SK-N-MC (cell line): ENCODE results near the gene BEGAIN.

Source experiments
- DNase-seq: peaks from one replicate; pipeline ENCODE4 v3.0.0-alpha.2; 2011; ENCODE audit warnings: low read depth, low spot score
- H3K27ac ChIP-seq: fragments of 200-600 bp; sonication (generic); 2 replicates; pipeline ENCODE4 v1.5.1; 2016; ENCODE audit warnings: mixed run types
- H3K36me3 ChIP-seq: fragments of 200-600 bp; sonication (generic); 2 replicates; pipeline ENCODE4 v1.6.1; 2017; ENCODE audit warnings: antibody characterized with exemption, low read length, mixed read lengths; ENCODE audit not compliant: insufficient read depth
- H3K4me3 ChIP-seq: fragments of 200-600 bp; sonication (generic); 2 replicates; pipeline ENCODE4 v1.5.1; 2016
- H3K9ac ChIP-seq: fragments of 200-600 bp; sonication (generic); 2 replicates; pipeline ENCODE4 v1.8.0; 2017; ENCODE audit warnings: mixed run types, mixed read lengths; ENCODE audit not compliant: insufficient read length
- H3K9me3 ChIP-seq: fragments of 200-600 bp; sonication (generic); 2 replicates; pipeline ENCODE4 v1.6.1; 2017; ENCODE audit warnings: low read depth, mild to moderate bottlenecking, antibody characterized with exemption, low read length, moderate library complexity, mixed read lengths
- EZH2 ChIP-seq: fragments of 200-600 bp; sonication (generic); IDR thresholded peaks from one replicate; pipeline ENCODE4 v1.6.1; 2017; ENCODE audit warnings: antibody characterized with exemption
- FOXP2 ChIP-seq: optimal IDR thresholded peaks from 2 replicates; pipeline ENCODE3; 2011; ENCODE audit warnings: mild to moderate bottlenecking, moderate library complexity; ENCODE audit not compliant: insufficient read depth; ENCODE audit errors: extremely low read length, control extremely low read depth
- POLR2AphosphoS5 ChIP-seq: IDR thresholded peaks from 2 replicates; pipeline ENCODE4 v1.6.1; 2012; ENCODE audit warnings: mild to moderate bottlenecking, low read depth, low read length, borderline replicate concordance

The BEGAIN gene

DNA sequence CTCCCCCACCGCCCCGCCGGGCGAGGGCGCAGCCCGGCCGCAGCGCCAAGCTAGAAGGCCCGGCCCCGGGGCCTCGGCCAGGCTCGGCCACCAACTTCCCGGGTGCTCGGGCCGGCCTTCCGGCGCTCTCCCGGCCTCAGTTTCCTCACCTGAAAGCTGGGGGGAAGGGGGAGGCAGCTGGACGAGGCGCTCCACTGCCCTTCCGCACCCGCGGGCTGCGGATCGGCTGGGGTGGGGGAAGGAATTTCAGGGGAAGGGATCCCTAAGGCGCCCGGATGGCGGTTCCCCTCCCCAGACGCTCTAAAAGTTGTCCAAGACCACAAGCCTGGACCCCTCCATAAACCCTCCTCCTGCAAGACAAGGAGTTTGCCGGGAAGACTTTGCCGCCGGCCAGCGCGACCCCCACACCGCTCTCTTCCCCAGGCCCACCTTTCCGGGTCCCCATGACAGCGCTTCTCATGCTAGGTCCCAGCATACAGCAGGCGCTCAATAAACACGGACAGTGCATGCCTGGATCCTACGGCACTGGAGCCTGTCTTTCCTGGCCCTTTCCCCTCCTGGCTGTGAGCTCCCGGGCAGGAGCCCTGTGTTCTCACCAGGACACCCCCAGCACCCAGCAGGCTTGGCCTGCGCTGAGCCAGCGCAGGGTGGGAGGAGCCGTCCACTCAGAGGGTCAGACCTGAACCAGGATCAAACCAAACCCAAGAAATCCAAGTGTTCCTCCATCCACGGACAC is 18.1 kb downstream of the BEGAIN start:
- no peaks in the 10 kb centered on the region for H3K36me3 ChIP-seq
- H3K9ac ChIP-seq = no peak overlapping the region
- no peak overlapping the region for H3K4me3 ChIP-seq
- no peaks in the 10 kb centered on the region for H3K9me3 ChIP-seq
- no peak overlapping the region for H3K27ac ChIP-seq
- TF ChIP-seq POLR2AphosphoS5 = no peak
- TF ChIP-seq EZH2 = peak; percentile 74
- DNase-seq = no peak

DNA sequence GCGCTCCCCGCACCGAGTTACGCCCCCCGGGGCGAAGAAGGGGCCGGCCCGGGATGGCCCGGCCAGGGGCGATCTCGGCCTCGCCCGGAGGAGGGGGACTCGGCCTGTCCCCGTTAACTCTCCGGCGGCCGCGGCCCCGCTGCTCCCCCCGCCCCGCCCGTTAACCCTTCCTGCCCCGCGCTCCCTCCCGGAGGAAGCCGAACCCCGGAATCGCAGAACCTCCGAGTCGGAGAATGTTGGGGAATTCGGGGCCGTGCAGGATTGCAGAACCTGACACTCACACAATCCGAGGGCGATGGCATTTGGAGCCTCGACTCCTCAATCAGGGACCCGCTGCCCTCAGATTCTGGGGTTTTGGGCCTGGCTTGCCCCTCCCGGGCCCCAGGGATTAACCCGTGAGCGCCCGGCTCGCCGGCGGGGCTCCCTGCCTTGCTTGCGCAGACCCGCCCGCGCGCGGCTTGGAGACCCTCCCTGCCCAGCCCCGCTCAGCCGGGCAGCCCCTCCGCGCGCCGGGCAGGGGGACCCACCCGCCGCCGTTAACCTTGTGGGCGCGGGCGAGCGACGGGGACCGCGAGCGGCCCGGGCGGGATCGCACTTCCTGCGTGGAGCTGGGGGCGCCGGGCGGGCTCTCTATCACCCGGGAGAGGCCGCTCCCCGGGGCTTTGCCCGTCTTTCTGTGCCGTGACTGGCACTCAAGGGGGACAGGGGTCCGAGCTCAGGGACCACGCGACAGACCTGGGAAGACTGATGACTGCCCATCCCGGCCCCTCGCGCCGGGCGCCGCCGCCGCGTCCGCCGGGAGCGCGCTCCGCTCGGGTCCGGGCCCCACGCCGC is 18.8 kb downstream of the BEGAIN start:
- no peaks in the 10 kb centered on the region for H3K9me3 ChIP-seq
- peak overlapping the region; percentile 30; the same call in 1 of the 2 replicates for H3K4me3 ChIP-seq
- DNase-seq = no peak
- no peak for TF ChIP-seq FOXP2
- peak; percentile 100 for TF ChIP-seq EZH2
- no peak overlapping the region for H3K27ac ChIP-seq
- no peak overlapping the region for H3K9ac ChIP-seq
- H3K36me3 ChIP-seq = no peaks in the 10 kb centered on the region

DNA sequence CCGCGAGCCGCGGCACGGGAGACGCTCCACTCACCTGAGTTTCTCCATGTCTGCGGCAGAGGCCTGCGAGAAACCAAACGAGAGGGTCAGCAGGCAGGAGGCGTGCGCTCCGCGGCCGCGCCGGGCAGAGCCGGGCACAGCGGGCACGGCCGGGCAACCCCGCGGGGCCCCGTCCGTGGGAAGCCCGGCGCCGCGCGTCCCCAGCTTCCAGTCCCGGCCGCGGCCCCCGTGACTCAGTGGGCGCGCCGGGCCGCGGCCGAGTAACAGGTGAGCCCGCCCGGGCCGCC is 19.4 kb downstream of the BEGAIN start:
- TF ChIP-seq EZH2 = no peak
- no peak for TF ChIP-seq POLR2AphosphoS5
- TF ChIP-seq FOXP2 = no peak
- Histone ChIP-seq H3K27ac (no peak overlapping the region), H3K9me3 (no peaks in the 10 kb centered on the region), H3K36me3 (no peaks in the 10 kb centered on the region), H3K4me3 (no peak overlapping the region; the same call in 1 of the 2 replicates), H3K9ac (no peak overlapping the region)
- DNase-seq = no peak

DNA sequence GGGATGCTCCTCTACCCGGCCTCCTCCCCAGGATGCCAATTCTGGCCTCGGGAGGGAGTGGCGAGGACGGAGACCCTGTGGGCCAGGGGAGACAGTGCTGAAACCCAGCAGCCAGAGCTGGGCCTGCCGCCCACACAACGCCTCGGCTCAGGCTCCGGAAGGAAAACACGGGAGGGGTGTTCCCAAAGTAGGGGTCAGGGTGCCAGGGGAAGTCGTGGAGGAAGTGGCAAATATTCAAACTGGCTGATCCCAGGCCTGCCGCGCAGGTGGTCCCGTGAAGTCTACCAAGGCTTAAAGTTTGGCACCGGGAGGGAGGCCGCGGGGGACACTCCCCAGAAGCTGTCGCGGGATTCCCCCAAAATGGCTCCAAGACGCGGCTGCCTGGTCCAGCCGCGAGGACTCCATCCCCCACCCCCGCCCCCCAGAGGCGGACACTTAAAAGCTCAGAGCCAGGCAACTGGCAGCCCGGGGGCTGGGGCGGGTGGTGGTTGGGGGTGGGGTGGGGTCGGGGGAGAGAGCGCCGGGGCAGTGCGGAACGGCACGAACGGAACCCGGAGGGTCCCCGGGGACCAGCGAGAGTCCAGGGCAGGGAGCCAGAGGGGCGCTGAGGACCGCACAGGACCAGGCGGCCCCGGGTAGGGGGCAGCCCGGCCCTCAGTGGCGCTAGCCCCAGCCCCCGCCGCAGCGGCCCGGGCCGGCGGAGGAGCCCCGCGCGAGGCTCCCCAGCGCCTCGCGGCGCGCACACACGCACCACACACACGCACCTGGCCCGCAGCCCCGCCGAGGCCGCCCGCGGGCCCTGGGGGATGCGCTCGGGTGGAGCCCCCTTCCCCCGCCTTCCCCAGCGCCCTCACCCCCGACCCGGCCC is 20.0 kb downstream of the BEGAIN start:
- TF ChIP-seq FOXP2 (no peak), POLR2AphosphoS5 (no peak), EZH2 (no peak)
- no peak for DNase-seq
- Histone ChIP-seq H3K9me3 (no peaks in the 10 kb centered on the region), H3K4me3 (no peak overlapping the region), H3K9ac (no peak overlapping the region), H3K27ac (no peak overlapping the region), H3K36me3 (no peaks in the 10 kb centered on the region)

DNA sequence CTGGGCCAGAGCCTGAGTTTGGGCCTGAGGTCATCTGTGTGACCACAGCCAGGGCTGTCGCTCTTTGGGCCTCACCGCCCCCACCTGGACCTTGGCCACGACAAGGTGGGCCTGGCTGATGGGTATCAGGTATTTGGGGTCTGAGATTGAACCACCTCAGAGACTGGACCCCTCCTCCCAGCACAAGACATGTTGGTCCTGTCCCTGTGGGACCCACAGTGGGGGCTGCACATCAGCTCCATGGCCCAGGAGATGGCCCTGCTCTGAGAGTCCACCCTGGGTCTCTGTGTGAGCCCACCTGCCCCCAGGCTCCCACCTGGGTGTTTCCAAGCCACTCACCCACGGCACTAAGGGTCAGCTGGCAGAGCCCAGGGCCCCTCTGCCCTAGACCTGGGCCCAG is 20.6 kb downstream of the BEGAIN start:
- TF ChIP-seq FOXP2 = no peak
- no peak for TF ChIP-seq POLR2AphosphoS5
- TF ChIP-seq EZH2 = no peak
- Histone ChIP-seq H3K9me3 (no peaks in the 10 kb centered on the region), H3K27ac (no peak overlapping the region), H3K9ac (no peak overlapping the region), H3K4me3 (no peak overlapping the region), H3K36me3 (no peaks in the 10 kb centered on the region)
- no peak for DNase-seq

DNA sequence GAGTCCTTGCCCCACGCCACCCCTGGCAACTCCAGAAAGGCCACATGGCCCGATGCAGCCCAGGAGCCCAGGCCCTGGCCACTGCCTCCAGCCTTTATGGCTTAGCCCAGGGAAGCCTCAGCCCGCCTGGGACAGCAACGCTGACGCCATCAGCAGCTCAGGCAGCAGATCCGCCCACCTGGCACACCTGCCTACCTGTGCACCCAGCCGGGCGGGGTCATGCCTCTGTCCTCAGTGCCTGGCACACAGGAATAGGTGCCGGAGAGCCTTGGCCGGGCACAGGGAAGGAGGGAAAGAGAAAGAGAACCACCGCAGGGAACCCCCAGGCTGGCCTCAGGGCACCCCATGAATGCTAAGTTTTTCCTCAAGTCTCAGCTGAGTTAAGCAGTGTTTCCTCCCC is 21.1 kb downstream of the BEGAIN start:
- no peak overlapping the region for H3K9ac ChIP-seq

DNA sequence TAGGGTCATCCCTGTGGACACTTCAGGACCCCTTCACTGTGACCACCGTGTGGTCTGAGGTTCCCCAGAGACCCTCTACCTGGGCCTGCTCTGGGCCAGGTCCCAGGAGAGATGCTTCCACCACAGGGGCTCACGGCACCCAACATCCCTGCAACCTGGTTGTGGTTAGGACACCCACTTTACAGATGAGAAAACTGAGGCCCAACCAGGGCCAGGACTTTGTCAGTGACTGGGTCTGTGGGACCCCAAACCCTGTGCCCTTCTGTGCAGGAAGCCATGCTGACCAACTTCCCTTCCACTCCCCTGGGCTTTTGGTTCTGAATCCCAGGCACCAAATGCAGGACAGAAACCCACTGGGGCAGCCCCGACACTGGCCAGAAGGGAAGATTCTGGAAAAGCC is 21.6 kb downstream of the BEGAIN start:
- H3K27ac ChIP-seq = no peak overlapping the region
- no peaks in the 10 kb centered on the region for H3K36me3 ChIP-seq
- no peak overlapping the region for H3K9ac ChIP-seq
- TF ChIP-seq EZH2 = no peak
- no peak for TF ChIP-seq FOXP2
- no peak for TF ChIP-seq POLR2AphosphoS5
- no peak for DNase-seq
- H3K4me3 ChIP-seq = no peak overlapping the region
- H3K9me3 ChIP-seq = no peaks in the 10 kb centered on the region

More for the DNA sequence above, 21.1 kb downstream of the BEGAIN start:
- H3K4me3 ChIP-seq = no peak overlapping the region
- H3K36me3 ChIP-seq = no peaks in the 10 kb centered on the region
- TF ChIP-seq POLR2AphosphoS5 = no peak
- DNase-seq = no peak
- H3K9me3 ChIP-seq = no peaks in the 10 kb centered on the region
- no peak overlapping the region for H3K27ac ChIP-seq

DNA sequence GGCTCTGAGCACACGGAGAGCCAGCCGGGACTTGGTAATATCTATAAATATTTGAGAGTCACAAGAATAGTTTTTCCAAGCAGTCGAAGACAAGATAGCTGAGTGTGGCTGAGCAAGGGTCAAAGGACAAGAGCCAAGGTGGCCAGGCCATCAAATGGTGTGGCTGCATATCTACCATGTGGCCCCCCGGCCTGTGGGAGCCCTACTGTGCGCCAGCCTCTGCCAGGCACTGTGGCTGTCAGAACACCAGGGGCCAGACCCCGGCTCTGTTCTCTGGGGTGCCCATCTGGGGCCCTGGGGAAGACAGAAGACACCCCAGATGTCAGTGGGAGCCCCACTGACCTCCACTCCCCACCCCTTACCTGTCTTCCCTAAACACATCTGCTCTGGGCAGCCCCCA is 22.7 kb downstream of the BEGAIN start:
- DNase-seq = no peak
- H3K4me3 ChIP-seq = no peak overlapping the region
- H3K36me3 ChIP-seq = no peaks in the 10 kb centered on the region
- no peaks in the 10 kb centered on the region for H3K9me3 ChIP-seq
- H3K27ac ChIP-seq = no peak overlapping the region
- no peak for TF ChIP-seq FOXP2
- TF ChIP-seq POLR2AphosphoS5 = no peak
- TF ChIP-seq EZH2 = no peak
- H3K9ac ChIP-seq = no peak overlapping the region

DNA sequence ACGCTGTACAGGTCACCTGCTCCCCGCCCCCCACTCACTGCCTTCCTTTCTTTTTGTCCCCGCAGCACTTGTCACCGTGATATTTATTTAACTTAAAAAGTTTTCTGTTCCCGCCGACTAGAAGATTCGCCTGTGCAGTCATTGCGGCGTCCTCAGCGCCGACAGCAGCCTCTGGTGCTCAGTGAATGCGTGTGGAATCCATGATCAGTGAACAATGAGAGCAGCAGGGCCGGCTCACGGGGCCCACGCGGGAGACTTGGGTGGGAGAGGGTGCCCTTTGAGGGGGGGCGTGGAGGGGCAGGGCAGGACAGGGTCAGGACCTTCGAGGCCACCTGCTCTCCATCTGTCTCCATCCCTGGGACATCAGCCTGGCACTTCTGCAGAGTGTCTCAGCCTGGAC is 24.5 kb downstream of the BEGAIN start:
- H3K36me3 ChIP-seq = no peaks in the 10 kb centered on the region
- H3K9ac ChIP-seq = no peak overlapping the region
- H3K27ac ChIP-seq = no peak overlapping the region
- H3K9me3 ChIP-seq = no peaks in the 10 kb centered on the region
- TF ChIP-seq FOXP2 (no peak), POLR2AphosphoS5 (no peak), EZH2 (no peak)
- H3K4me3 ChIP-seq = no peak overlapping the region
- DNase-seq = no peak
